ENCODE data around the gene ABCC9. TPM values are rescaled to one million over a fixed set of nuclear protein-coding genes. Genes with fewer than 3 reads are reported as not detected.

Gene ABCC9
- total and polyA plus RNA-seq, 8 donors: 12.2 to 30.5 (median 18.2) TPM

GRCh38 chr12:21769307-21769706 lies 171.9 kb downstream of the ABCC9 start:
- peaks cover 0 to 26% of the 10 kb centered on the region in 2 donors for H3K27me3 ChIP-seq
- no peak for DNase-seq
- no peaks in the 10 kb centered on the region for H3K36me3 ChIP-seq
- ATAC-seq: no peak
- no peak for TF ChIP-seq CTCF (IDR thresholded peaks at IDR 0.05)
- H3K4me3 ChIP-seq: no peak overlapping the region
- intact Hi-C loops (cut with DNase I): no loop called here
- no peaks in the 10 kb centered on the region for H3K9me3 ChIP-seq
- no peak overlapping the region for H3K27ac ChIP-seq
- H3K4me1 ChIP-seq: peaks cover 0 to under 1% of the 10 kb centered on the region in 2 donors

- Histone ChIP-seq H3K36me3 (no peaks in the 10 kb centered on the region), H3K4me3 (no peak overlapping the region), H3K27ac (no peak overlapping the region), H3K4me1 (no peaks in the 10 kb centered on the region), H3K9me3 (no peaks in the 10 kb centered on the region), H3K27me3 (no peaks in the 10 kb centered on the region)
- TF ChIP-seq CTCF (IDR thresholded peaks at IDR 0.05): no peak
- no peak for DNase-seq
- intact Hi-C loops (cut with DNase I): no loop called here
- ATAC-seq: no peak
These were observed 174.8 kb downstream of the ABCC9 start for GRCh38 chr12:21766403-21766802.

- no peak for DNase-seq
- H3K9me3 ChIP-seq: no peaks in the 10 kb centered on the region
- no peak overlapping the region for H3K27ac ChIP-seq
- H3K4me3 ChIP-seq: no peak overlapping the region
- no peak for TF ChIP-seq CTCF (IDR thresholded peaks at IDR 0.05)
- H3K36me3 ChIP-seq: no peaks in the 10 kb centered on the region
- ATAC-seq: no peak
- intact Hi-C loops (cut with DNase I): no loop called here
- H3K4me1 ChIP-seq: no peaks in the 10 kb centered on the region
- no peaks in the 10 kb centered on the region for H3K27me3 ChIP-seq
These were observed 176.3 kb downstream of the ABCC9 start for GRCh38 chr12:21764950-21765349.

GRCh38 chr12:21764065-21764464 lies 177.2 kb downstream of the ABCC9 start:
- intact Hi-C loops (cut with DNase I): no loop called here
- no peak for TF ChIP-seq CTCF (IDR thresholded peaks at IDR 0.05)
- Histone ChIP-seq H3K27me3 (no peaks in the 10 kb centered on the region), H3K4me1 (no peaks in the 10 kb centered on the region), H3K9me3 (no peaks in the 10 kb centered on the region), H3K27ac (no peak overlapping the region), H3K36me3 (no peaks in the 10 kb centered on the region), H3K4me3 (no peak overlapping the region)
- peak in 1 of 4 donors; percentile 67 for DNase-seq
- ATAC-seq: peak; percentile 81

GRCh38 chr12:21763531-21763930 lies 177.7 kb downstream of the ABCC9 start:
- peak overlapping the region in 1 of 2 donors; percentile 31 for H3K27ac ChIP-seq
- no peaks in the 10 kb centered on the region for H3K36me3 ChIP-seq
- H3K27me3 ChIP-seq: no peaks in the 10 kb centered on the region
- H3K4me3 ChIP-seq: no peak overlapping the region
- no peaks in the 10 kb centered on the region for H3K9me3 ChIP-seq
- ATAC-seq: peak; percentile 19
- no peak for DNase-seq
- intact Hi-C loops (cut with DNase I): no loop called here
- TF ChIP-seq CTCF (IDR thresholded peaks at IDR 0.05): no peak
- H3K4me1 ChIP-seq: no peaks in the 10 kb centered on the region
